Heart left ventricle (tissue), 13 donors: ENCODE data around the gene SLC38A11.

Source experiments
- POLR2A ChIP-seq, 2 donors: fragments of 450-650 bp; IDR thresholded peaks; one replicate each; pipeline ENCODE4 v1.6.1; 2017; ENCODE audit warnings: antibody characterized with exemption in 2 of 2, mild to moderate bottlenecking in 2 of 2, moderate library complexity in 2 of 2
- TF ChIP-seq, protein P1 (sequence below), 12 donors: fragments of 200-600 bp; sonication (generic) in 4 of 12; IDR thresholded peaks; one replicate each; pipeline versions ENCODE4 v1.5.0 to v1.8.0; 2018 to 2022; ENCODE audit warnings: antibody characterized with exemption in 12 of 12, mild to moderate bottlenecking in 5 of 12
- donor health status: ischemic (EF 13 %, LVEDD 7.1; RV severe dilation, severe dysfunction).
- donor health status: DM: no; HTN: yes; CAD: no.
- donor health status: DM: no; HTN: no; CAD: no.
- donor health status: ischemic (EF 25% LVEDD 6.9; RV normal size, moderate dysfunction).
- donor health status: ischemic (EF 25% LVEDD 5.7; RV mildly dilated, moderate dysfunction).
- donor health status: ischemic (EF 35%, LVEDD 5.7; RV mildly dilated, moderate dysfunction).
- donor health status: nonischemic (EF 11% LVEDD 7.7; RV severe dilation, severe dysfunction).
- donor health status: DM: yes; HTN: yes; CAD: no.
- donor health status: PGD.
- donor health status: ischemic (EF 29% LVEDD 5.4; RV normal size, mild dysfunction).
- donor health status: nonischemic (EF 23%, LVEDD 6.1; RV moderate dilation, normal function).

DNA sequence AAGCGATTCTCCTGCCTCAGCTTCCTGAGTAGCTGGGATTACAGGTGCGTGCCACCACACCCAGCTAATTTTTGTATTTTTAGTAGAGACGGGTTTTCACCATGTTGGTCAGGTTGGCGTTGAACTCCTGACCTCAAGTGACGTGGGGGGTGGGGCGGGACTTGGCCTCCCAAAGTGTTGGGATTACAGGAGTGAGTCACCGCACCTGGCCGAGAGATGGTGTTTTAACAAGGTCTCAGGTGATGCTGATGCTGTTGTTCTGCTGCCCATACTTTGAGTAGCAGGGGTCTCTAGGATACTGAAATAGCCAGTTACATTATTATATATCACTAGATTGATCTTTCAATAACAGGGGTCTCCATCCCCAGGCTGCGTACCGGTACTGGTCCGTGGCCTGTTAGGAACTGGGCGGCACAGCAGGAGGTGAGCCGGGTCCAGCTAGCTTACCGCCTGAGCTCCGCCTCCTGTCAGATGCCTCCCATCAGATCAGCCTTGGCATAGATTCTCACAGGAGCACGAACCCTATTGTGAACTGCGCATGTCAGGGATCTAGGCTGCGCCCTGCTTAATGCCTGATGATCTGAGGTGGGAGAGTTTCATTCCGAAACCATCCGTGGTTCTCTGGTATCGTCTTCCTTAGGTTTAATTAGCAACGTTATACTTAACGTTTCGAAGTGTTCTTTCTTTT, 48.3 kb upstream of the SLC38A11 start:
- TF ChIP-seq, protein P1, sequence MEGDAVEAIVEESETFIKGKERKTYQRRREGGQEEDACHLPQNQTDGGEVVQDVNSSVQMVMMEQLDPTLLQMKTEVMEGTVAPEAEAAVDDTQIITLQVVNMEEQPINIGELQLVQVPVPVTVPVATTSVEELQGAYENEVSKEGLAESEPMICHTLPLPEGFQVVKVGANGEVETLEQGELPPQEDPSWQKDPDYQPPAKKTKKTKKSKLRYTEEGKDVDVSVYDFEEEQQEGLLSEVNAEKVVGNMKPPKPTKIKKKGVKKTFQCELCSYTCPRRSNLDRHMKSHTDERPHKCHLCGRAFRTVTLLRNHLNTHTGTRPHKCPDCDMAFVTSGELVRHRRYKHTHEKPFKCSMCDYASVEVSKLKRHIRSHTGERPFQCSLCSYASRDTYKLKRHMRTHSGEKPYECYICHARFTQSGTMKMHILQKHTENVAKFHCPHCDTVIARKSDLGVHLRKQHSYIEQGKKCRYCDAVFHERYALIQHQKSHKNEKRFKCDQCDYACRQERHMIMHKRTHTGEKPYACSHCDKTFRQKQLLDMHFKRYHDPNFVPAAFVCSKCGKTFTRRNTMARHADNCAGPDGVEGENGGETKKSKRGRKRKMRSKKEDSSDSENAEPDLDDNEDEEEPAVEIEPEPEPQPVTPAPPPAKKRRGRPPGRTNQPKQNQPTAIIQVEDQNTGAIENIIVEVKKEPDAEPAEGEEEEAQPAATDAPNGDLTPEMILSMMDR (IDR thresholded peaks at IDR 0.05), result no peak
- TF ChIP-seq POLR2A (IDR thresholded peaks at IDR 0.05), result no peak
